ENCODE measurements around the gene HIF1AN. TPM values are rescaled to one million over a fixed set of nuclear protein-coding genes. Genes with fewer than 3 reads are reported as not detected.

The HIF1AN gene
- total RNA-seq, 1 experiment from 2014 or later = 49.9 TPM

DNA sequence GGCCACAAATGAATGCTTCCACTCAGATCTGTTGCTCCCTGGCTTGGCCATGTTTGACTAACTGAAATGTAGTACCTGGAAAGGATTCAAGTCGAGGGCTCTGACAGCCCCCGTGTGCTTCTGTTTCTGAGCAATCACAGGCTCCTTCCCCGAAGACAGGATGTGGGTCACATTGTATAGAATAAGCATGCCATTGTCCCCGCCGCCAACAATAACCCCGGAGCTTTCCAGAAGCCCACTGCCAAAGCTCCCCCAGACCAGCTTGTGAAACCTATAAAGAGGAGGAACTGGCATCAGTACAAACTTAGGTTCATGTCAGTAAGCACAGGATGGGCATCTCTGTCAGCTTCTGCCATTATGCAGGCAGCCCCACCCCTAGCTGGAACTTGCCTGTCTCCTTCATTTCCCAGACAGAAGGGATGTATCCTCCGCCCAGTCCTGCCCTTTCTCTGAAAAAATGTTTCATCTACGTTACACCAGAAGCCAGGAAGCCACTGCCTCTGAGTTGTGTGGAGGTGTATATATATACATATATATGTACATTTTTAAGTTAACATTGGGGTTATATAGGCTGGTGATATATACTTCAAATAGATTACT lies 26.4 kb upstream of the HIF1AN start (continued):
- TF ChIP-seq, protein P1, sequence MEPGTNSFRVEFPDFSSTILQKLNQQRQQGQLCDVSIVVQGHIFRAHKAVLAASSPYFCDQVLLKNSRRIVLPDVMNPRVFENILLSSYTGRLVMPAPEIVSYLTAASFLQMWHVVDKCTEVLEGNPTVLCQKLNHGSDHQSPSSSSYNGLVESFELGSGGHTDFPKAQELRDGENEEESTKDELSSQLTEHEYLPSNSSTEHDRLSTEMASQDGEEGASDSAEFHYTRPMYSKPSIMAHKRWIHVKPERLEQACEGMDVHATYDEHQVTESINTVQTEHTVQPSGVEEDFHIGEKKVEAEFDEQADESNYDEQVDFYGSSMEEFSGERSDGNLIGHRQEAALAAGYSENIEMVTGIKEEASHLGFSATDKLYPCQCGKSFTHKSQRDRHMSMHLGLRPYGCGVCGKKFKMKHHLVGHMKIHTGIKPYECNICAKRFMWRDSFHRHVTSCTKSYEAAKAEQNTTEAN (CRISPR knock-in tag; IDR thresholded peaks at IDR 0.05) = no peak
- TF ChIP-seq, protein P2, sequence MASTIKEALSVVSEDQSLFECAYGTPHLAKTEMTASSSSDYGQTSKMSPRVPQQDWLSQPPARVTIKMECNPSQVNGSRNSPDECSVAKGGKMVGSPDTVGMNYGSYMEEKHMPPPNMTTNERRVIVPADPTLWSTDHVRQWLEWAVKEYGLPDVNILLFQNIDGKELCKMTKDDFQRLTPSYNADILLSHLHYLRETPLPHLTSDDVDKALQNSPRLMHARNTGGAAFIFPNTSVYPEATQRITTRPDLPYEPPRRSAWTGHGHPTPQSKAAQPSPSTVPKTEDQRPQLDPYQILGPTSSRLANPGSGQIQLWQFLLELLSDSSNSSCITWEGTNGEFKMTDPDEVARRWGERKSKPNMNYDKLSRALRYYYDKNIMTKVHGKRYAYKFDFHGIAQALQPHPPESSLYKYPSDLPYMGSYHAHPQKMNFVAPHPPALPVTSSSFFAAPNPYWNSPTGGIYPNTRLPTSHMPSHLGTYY (CRISPR knock-in tag; IDR thresholded peaks at IDR 0.05) = no peak
- TF ChIP-seq, protein P3, sequence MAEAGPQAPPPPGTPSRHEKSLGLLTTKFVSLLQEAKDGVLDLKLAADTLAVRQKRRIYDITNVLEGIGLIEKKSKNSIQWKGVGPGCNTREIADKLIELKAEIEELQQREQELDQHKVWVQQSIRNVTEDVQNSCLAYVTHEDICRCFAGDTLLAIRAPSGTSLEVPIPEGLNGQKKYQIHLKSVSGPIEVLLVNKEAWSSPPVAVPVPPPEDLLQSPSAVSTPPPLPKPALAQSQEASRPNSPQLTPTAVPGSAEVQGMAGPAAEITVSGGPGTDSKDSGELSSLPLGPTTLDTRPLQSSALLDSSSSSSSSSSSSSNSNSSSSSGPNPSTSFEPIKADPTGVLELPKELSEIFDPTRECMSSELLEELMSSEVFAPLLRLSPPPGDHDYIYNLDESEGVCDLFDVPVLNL (CRISPR knock-in tag; IDR thresholded peaks at IDR 0.05; ENCODE audit: borderline replicate concordance, low read depth) = no peak
- no peak for TF ChIP-seq NFE2L1 (CRISPR knock-in tag; IDR thresholded peaks at IDR 0.05)
- TF ChIP-seq, protein P4, sequence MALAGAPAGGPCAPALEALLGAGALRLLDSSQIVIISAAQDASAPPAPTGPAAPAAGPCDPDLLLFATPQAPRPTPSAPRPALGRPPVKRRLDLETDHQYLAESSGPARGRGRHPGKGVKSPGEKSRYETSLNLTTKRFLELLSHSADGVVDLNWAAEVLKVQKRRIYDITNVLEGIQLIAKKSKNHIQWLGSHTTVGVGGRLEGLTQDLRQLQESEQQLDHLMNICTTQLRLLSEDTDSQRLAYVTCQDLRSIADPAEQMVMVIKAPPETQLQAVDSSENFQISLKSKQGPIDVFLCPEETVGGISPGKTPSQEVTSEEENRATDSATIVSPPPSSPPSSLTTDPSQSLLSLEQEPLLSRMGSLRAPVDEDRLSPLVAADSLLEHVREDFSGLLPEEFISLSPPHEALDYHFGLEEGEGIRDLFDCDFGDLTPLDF (CRISPR knock-in tag; IDR thresholded peaks at IDR 0.05) = no peak
- TF ChIP-seq, protein P5, sequence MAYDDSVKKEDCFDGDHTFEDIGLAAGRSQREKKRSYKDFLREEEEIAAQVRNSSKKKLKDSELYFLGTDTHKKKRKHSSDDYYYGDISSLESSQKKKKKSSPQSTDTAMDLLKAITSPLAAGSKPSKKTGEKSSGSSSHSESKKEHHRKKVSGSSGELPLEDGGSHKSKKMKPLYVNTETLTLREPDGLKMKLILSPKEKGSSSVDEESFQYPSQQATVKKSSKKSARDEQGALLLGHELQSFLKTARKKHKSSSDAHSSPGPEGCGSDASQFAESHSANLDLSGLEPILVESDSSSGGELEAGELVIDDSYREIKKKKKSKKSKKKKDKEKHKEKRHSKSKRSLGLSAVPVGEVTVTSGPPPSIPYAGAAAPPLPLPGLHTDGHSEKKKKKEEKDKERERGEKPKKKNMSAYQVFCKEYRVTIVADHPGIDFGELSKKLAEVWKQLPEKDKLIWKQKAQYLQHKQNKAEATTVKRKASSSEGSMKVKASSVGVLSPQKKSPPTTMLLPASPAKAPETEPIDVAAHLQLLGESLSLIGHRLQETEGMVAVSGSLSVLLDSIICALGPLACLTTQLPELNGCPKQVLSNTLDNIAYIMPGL (CRISPR knock-in tag; IDR thresholded peaks at IDR 0.05) = no peak
- TF ChIP-seq MYBL2 (CRISPR knock-in tag; IDR thresholded peaks at IDR 0.05) = no peak

DNA sequence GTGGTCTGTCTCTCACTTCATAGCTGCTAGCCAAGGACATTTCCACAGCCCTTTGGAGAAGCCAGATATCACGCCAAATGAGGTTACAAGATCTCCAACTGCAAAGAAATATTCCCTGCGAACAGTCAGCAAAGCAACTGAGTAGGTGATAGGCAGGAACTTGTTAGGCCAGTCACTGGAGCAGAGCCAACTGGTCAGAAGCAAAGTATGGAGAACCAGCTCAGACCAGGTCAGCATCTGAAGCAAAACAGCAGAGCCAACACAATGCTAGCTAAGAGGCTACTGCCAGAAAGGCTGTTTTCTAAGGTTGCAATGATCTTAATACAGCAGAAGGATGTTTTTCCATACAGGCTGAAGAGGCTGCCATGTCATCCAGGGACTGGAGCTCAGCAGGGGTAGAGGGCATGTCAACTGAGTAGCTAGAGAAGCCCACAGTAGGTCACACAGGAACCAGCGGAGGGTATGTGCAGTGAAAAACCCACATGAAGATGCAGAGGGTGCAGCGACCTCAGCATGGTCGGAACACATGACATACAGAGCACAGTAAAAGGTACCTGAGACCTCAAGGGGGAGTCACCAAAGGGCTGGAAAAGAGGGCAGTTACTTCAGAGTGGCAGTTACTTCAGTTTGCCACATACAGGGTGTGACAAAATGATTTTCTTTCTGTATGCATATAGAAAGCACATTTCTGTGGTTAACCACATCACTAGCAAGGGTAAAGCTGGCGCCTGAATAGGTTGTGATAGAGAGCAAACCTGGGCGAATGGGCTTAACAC lies 25.0 kb upstream of the HIF1AN start:
- Mint-ChIP-seq H3K4me3 (no peak overlapping the region), H3K27me3 (ENCODE audit: low read depth) (peaks cover 44% of the 10 kb centered on the region), H3K9me3 (no peaks in the 10 kb centered on the region), H3K4me1 (peaks cover 6% of the 10 kb centered on the region; the same call in 1 of the 2 replicates), H3K36me3 (no peaks in the 10 kb centered on the region), H3K27ac (no peak overlapping the region)
- ChIA-PET POLR2A (interaction anchor here (0.6 kb wide), 1 partner anchor 96 kb away, joined by 5 read pairs; no protein-coding TSS in a partner anchor), CTCF (interaction anchor here (1.3 to 5.9 kb wide), 5 partner anchors 8 to 77 kb away, joined by 4 to 96 read pairs (median 10); partner anchors contain the start of genes HIF1AN and SEC31B)
- ATAC-seq (0 out of 2 replicates have a peak, but pooled peaks have one; percentile 33), DNase-seq (ENCODE audit: low spot score) (no peak)
- TF ChIP-seq, protein P6, sequence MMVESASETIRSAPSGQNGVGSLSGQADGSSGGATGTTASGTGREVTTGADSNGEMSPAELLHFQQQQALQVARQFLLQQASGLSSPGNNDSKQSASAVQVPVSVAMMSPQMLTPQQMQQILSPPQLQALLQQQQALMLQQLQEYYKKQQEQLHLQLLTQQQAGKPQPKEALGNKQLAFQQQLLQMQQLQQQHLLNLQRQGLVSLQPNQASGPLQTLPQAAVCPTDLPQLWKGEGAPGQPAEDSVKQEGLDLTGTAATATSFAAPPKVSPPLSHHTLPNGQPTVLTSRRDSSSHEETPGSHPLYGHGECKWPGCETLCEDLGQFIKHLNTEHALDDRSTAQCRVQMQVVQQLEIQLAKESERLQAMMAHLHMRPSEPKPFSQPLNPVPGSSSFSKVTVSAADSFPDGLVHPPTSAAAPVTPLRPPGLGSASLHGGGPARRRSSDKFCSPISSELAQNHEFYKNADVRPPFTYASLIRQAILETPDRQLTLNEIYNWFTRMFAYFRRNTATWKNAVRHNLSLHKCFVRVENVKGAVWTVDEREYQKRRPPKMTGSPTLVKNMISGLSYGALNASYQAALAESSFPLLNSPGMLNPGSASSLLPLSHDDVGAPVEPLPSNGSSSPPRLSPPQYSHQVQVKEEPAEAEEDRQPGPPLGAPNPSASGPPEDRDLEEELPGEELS (CRISPR knock-in tag; IDR thresholded peaks at IDR 0.05) = no peak
- TF ChIP-seq, protein P7, sequence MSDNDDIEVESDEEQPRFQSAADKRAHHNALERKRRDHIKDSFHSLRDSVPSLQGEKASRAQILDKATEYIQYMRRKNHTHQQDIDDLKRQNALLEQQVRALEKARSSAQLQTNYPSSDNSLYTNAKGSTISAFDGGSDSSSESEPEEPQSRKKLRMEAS (CRISPR knock-in tag; IDR thresholded peaks at IDR 0.05) = no peak
- TF ChIP-seq RELA (CRISPR knock-in tag; IDR thresholded peaks at IDR 0.05; ENCODE audit: borderline replicate concordance) (no peak), ETV6 (CRISPR knock-in tag; IDR thresholded peaks at IDR 0.05) (no peak), NR3C1 (CRISPR knock-in tag; conservative IDR thresholded peaks at IDR 0.05; ENCODE audit: low read depth) (no peak), FOXJ3 (CRISPR knock-in tag; IDR thresholded peaks at IDR 0.05; ENCODE audit: borderline replicate concordance) (no peak), FOXP1 (CRISPR knock-in tag; IDR thresholded peaks at IDR 0.05; ENCODE audit: borderline replicate concordance) (no peak), ZNF396 (CRISPR knock-in tag; IDR thresholded peaks at IDR 0.05; ENCODE audit: borderline replicate concordance) (no peak), SMAD3 (CRISPR knock-in tag; IDR thresholded peaks at IDR 0.05; ENCODE audit: borderline replicate concordance) (no peak)
- TF ChIP-seq, protein P8, sequence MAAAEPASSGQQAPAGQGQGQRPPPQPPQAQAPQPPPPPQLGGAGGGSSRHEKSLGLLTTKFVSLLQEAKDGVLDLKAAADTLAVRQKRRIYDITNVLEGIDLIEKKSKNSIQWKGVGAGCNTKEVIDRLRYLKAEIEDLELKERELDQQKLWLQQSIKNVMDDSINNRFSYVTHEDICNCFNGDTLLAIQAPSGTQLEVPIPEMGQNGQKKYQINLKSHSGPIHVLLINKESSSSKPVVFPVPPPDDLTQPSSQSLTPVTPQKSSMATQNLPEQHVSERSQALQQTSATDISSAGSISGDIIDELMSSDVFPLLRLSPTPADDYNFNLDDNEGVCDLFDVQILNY (CRISPR knock-in tag; IDR thresholded peaks at IDR 0.05) = no peak
- TF ChIP-seq, protein P9, sequence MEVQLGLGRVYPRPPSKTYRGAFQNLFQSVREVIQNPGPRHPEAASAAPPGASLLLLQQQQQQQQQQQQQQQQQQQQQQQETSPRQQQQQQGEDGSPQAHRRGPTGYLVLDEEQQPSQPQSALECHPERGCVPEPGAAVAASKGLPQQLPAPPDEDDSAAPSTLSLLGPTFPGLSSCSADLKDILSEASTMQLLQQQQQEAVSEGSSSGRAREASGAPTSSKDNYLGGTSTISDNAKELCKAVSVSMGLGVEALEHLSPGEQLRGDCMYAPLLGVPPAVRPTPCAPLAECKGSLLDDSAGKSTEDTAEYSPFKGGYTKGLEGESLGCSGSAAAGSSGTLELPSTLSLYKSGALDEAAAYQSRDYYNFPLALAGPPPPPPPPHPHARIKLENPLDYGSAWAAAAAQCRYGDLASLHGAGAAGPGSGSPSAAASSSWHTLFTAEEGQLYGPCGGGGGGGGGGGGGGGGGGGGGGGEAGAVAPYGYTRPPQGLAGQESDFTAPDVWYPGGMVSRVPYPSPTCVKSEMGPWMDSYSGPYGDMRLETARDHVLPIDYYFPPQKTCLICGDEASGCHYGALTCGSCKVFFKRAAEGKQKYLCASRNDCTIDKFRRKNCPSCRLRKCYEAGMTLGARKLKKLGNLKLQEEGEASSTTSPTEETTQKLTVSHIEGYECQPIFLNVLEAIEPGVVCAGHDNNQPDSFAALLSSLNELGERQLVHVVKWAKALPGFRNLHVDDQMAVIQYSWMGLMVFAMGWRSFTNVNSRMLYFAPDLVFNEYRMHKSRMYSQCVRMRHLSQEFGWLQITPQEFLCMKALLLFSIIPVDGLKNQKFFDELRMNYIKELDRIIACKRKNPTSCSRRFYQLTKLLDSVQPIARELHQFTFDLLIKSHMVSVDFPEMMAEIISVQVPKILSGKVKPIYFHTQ (CRISPR knock-in tag; IDR thresholded peaks at IDR 0.05) = no peak
- TF ChIP-seq, protein P1 (CRISPR knock-in tag; IDR thresholded peaks at IDR 0.05) = no peak
